HUES48 (cell line): ENCODE results near the gene AMIGO1.

Source experiments
- H3K27ac ChIP-seq: one replicate; pipeline ENCODE4 v1.7.0; 2013; ENCODE audit warnings: low read depth, low read length, inconsistent platforms
- H3K27me3 ChIP-seq: 2 replicates; pipeline ENCODE4 v1.6.1; 2013; ENCODE audit warnings: mild to moderate bottlenecking, low read length; ENCODE audit not compliant: control insufficient read depth, insufficient read depth
- H3K36me3 ChIP-seq: 2 replicates; pipeline ENCODE4 v1.6.1; 2013; ENCODE audit warnings: low read length; ENCODE audit not compliant: control insufficient read depth, insufficient read depth
- H3K4me1 ChIP-seq: 2 replicates; pipeline ENCODE4 v1.6.1; 2013; ENCODE audit warnings: mild to moderate bottlenecking, low read length; ENCODE audit not compliant: control insufficient read depth, insufficient read depth
- H3K4me3 ChIP-seq: 2 replicates; pipeline ENCODE4 v1.5.1; 2013; ENCODE audit warnings: mild to moderate bottlenecking, low read depth, low read length
- H3K9ac ChIP-seq: 2 replicates; pipeline ENCODE4 v1.6.1; 2013; ENCODE audit warnings: mild to moderate bottlenecking, low read depth, low read length, moderate library complexity
- H3K9me3 ChIP-seq: 2 replicates; pipeline ENCODE4 v1.6.1; 2013; ENCODE audit warnings: low read length; ENCODE audit not compliant: control insufficient read depth, insufficient read depth

AMIGO1 gene

GRCh38 chr1:109468061-109468460, 41.5 kb downstream of the AMIGO1 start:
- H3K36me3 ChIP-seq, result no peaks in the 10 kb centered on the region
- H3K4me3 ChIP-seq, result no peak overlapping the region
- peaks cover 58% of the 10 kb centered on the region for H3K27me3 ChIP-seq
- H3K27ac ChIP-seq, result no peak overlapping the region
- no peaks in the 10 kb centered on the region for H3K9me3 ChIP-seq
- H3K9ac ChIP-seq, result no peak overlapping the region
- H3K4me1 ChIP-seq, result peaks cover 11% of the 10 kb centered on the region

- Histone ChIP-seq H3K27me3 (peaks cover 62% of the 10 kb centered on the region), H3K9me3 (no peaks in the 10 kb centered on the region), H3K9ac (no peak overlapping the region), H3K27ac (no peak overlapping the region), H3K4me3 (peak overlapping the region; percentile 59), H3K36me3 (no peaks in the 10 kb centered on the region), H3K4me1 (peaks cover 11% of the 10 kb centered on the region)
These were observed 42.2 kb downstream of the AMIGO1 start for GRCh38 chr1:109467301-109467777.

DNA sequence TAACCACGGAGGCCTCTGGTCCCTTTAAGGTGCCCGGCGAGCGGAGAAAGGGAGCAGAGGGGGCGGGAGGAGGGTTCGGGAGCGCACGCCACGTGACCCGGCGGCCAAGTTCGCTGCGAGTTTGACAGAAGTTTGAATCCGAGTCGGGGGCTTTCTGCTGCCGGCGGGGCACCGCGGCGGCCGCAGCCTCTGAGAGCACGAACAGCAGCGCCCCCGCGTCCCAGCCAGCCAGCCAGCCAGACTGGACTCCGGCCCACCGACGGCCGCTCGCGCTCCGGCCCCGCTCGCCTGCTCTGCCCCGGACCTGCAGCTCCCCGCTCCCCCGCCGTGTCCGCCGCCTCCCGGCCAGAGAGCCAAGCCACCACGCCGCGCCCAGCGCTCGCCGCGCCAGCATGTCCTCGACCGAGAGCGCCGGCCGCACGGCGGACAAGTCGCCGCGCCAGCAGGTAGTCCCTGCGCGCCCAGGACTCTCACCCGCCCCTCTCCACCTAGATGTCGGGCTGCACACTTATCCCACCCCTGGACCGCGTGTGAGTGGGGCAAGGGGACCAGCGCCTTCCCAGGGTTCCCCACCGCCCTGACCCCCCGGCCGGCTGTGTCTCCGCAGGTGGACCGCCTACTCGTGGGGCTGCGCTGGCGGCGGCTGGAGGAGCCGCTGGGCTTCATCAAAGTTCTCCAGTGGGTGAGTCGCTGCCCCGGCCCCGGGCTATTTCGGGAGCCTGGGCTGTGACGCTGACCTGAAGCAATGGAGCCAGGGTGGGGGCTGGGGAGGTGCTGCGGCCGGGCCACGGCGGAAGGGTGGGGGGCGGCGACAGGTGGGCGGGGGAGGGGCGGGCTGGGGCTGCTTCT, 42.9 kb downstream of the AMIGO1 start, which contains the start of gene SYPL2:
SYPL2 (plus strand) TSS at position 95 of the 849 bp plus-strand sequence; CDS start at position 393, 298 bp downstream.
- H3K9me3 ChIP-seq, result no peaks in the 10 kb centered on the region
- no peak within 1 kb of the TSS; the same call in 1 of the 2 replicates for H3K9ac ChIP-seq
- H3K27ac ChIP-seq, result no peak within 1 kb of the TSS
- peaks cover 62% of the 10 kb centered on the region for H3K27me3 ChIP-seq
- H3K4me1 ChIP-seq, result peaks cover 11% of the 10 kb centered on the region
- H3K4me3 ChIP-seq, result peak within 1 kb of the TSS; percentile 59
- H3K36me3 ChIP-seq, result no peaks in the 10 kb centered on the region

- H3K27me3 ChIP-seq, result peaks cover 62% of the 10 kb centered on the region
- no peak overlapping the region for H3K27ac ChIP-seq
These were observed 43.4 kb downstream of the AMIGO1 start for GRCh38 chr1:109466125-109466451.

GRCh38 chr1:109457819-109458218, 51.7 kb downstream of the AMIGO1 start:
- H3K36me3 ChIP-seq, result no peaks in the 10 kb centered on the region
- H3K4me1 ChIP-seq, result no peaks in the 10 kb centered on the region
- H3K4me3 ChIP-seq, result no peak overlapping the region
- peaks cover 16% of the 10 kb centered on the region for H3K9me3 ChIP-seq
- H3K27me3 ChIP-seq, result peaks cover 2% of the 10 kb centered on the region; the same call in 1 of the 2 replicates
- no peak overlapping the region for H3K27ac ChIP-seq
- no peak overlapping the region for H3K9ac ChIP-seq

More at GRCh38 chr1:109466125-109466451, 43.4 kb downstream of the AMIGO1 start:
- H3K4me3 ChIP-seq, result peak overlapping the region; percentile 59
- no peaks in the 10 kb centered on the region for H3K9me3 ChIP-seq
- no peak overlapping the region; the same call in 1 of the 2 replicates for H3K9ac ChIP-seq
- no peaks in the 10 kb centered on the region for H3K36me3 ChIP-seq
- peaks cover 11% of the 10 kb centered on the region for H3K4me1 ChIP-seq

GRCh38 chr1:109454497-109455133, 54.9 kb downstream of the AMIGO1 start:
- Histone ChIP-seq H3K4me3 (no peak overlapping the region), H3K9ac (no peak overlapping the region), H3K27ac (no peak overlapping the region), H3K4me1 (no peaks in the 10 kb centered on the region), H3K9me3 (peaks cover 16% of the 10 kb centered on the region), H3K27me3 (no peaks in the 10 kb centered on the region), H3K36me3 (no peaks in the 10 kb centered on the region)
